BLaER1 (cell line): Measurements from ENCODE around the gene TGIF2.

ENCODE experiments used
- H3K27ac ChIP-seq: shearing (Covaris generic); formaldehyde crosslinking; 2 replicates; pipeline ENCODE4 v1.8.1; 2022
- H3K27me3 ChIP-seq: shearing (Covaris generic); formaldehyde crosslinking; 2 replicates; pipeline ENCODE4 v1.8.1; 2022
- H3K36me3 ChIP-seq: shearing (Covaris generic); formaldehyde crosslinking; 2 replicates; pipeline ENCODE4 v1.8.1; 2022
- H3K4me1 ChIP-seq: shearing (Covaris generic); formaldehyde crosslinking; 2 replicates; pipeline ENCODE4 v1.8.1; 2022
- H3K4me2 ChIP-seq: shearing (Covaris generic); formaldehyde crosslinking; 2 replicates; pipeline ENCODE4 v1.8.1; 2022
- H3K4me3 ChIP-seq: shearing (Covaris generic); formaldehyde crosslinking; 2 replicates; pipeline ENCODE4 v1.8.1; 2022
- H3K9ac ChIP-seq: shearing (Covaris generic); formaldehyde crosslinking; 2 replicates; pipeline ENCODE4 v1.8.1; 2022
- H3K9me3 ChIP-seq: shearing (Covaris generic); formaldehyde crosslinking; 2 replicates; pipeline ENCODE4 v1.8.1; 2022
- H4K20me1 ChIP-seq: shearing (Covaris generic); formaldehyde crosslinking; 2 replicates; pipeline ENCODE4 v1.8.1; 2022
- Cebpa-rat ChIP-seq: shearing (Covaris generic); IDR thresholded peaks from 2 replicates; pipeline ENCODE4 v1.8.1; 2022

TGIF2 gene

DNA sequence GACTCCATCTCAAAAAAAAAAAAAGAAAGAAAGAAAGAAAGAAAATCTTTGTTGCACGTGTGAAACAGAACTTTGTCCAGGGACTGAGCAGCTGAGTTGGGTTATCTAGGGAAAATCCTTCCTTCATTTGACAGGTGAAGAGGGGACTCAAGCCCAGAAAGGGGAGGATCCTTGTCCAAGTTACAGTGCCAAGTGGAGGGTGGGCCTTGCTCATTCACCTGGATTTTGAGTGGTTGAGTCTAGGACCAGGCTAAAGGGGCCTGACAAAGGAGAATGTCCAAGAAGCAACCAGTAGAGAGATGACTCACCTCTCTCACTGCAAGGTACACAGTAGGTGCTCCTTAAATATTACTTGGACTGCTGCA is 2.7 kb downstream of the TGIF2 start:
- Histone ChIP-seq H3K4me1 (peaks cover 37% of the 10 kb centered on the region), H3K36me3 (peaks cover 51% of the 10 kb centered on the region), H3K4me2 (peak overlapping the region; percentile 94), H3K9ac (peak overlapping the region; percentile 98; the same call in 1 of the 2 replicates), H3K4me3 (peak overlapping the region; percentile 93; the same call in 1 of the 2 replicates), H4K20me1 (peaks cover 65% of the 10 kb centered on the region), H3K27ac (no peak overlapping the region), H3K9me3 (no peaks in the 10 kb centered on the region), H3K27me3 (no peaks in the 10 kb centered on the region)
- no peak for TF ChIP-seq Cebpa-rat

DNA sequence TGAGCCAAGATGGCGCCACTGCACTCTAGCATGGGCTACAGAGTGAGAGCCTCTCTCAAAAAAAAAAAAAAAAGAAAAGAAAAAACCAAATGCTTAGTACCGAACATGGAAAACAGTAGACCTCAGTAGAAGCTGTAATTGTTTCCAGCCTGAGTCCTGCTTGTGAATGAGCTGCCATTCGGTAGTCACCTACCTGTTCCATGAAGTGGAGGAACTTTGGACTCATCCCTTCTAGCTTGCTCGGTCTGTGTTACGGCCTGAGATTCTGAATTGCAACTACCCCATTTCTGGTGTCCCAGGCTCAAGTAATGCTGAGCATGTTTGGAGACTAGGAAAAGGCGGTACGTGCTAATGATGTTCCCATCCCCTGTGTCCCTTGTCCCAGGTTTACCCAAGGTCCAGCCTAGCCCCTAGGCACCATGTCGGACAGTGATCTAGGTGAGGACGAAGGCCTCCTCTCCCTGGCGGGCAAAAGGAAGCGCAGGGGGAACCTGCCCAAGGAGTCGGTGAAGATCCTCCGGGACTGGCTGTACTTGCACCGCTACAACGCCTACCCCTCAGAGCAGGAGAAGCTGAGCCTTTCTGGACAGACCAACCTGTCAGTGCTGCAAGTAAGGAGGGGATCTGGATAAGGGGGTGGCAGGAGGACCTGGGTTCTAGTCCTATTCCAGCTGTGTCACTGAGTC is 5.1 kb downstream of the TGIF2 start:
- peaks cover 75% of the 10 kb centered on the region for H3K36me3 ChIP-seq
- TF ChIP-seq Cebpa-rat, result no peak
- peaks cover 30% of the 10 kb centered on the region for H3K4me1 ChIP-seq
- no peak overlapping the region for H3K27ac ChIP-seq
- no peak overlapping the region for H3K9ac ChIP-seq
- H3K9me3 ChIP-seq, result no peaks in the 10 kb centered on the region
- H4K20me1 ChIP-seq, result peaks cover 89% of the 10 kb centered on the region
- no peak overlapping the region for H3K4me2 ChIP-seq
- H3K27me3 ChIP-seq, result no peaks in the 10 kb centered on the region
- no peak overlapping the region for H3K4me3 ChIP-seq

DNA sequence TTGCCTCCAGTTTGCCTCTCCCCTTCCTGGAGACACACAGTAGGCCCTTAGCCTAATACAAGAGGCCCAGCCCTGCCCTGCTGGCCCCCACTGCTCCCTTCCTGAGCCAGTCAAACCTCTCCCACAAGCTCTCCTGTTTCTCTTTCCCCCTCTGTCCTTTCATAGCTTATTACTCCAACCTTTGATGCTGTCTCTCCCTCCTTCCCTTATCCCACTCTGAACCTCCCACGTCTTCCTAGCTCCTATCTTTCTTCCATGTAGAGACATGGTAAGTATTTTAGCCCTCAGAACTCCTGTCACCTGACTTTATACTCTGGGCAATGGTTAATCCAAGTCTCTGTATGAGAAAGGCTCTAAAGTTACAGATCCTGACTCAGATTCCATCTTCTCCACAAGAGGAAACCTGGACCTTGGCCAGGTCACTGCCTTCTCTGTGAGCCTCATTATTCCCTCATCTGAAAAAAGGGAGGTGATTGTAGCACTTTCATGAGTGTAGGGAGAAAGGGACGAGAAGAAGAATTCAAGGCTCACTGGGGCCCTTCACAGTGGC is 6.7 kb downstream of the TGIF2 start:
- H4K20me1 ChIP-seq, result peaks cover 100% of the 10 kb centered on the region
- H3K36me3 ChIP-seq, result peaks cover 91% of the 10 kb centered on the region
- H3K4me1 ChIP-seq, result peaks cover 45% of the 10 kb centered on the region
- H3K4me3 ChIP-seq, result no peak overlapping the region
- no peak overlapping the region for H3K4me2 ChIP-seq
- no peaks in the 10 kb centered on the region for H3K9me3 ChIP-seq
- no peak for TF ChIP-seq Cebpa-rat
- H3K9ac ChIP-seq, result 0 out of 2 replicates have a peak overlapping the region, but pooled peaks have one; percentile 30
- no peak overlapping the region for H3K27ac ChIP-seq
- no peaks in the 10 kb centered on the region for H3K27me3 ChIP-seq

DNA sequence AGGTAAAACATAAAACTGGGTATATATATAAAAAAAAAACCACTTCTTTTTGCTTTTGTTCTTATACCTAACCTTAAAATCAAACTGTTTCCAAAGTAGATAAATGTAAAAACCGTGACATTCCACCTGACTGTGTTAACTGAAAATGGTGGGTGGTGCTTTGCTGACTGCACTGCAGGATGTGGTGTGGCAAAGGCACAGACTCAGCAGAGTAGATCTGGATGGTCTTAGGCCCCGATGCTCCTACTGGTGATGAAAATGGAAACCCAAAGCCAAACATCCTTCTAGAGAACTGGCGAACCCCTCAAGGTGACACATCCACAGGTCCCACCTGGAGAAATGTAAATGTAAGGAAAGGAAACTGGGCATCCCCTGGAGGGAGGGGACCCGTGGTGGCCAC is 8.9 kb downstream of the TGIF2 start:
- no peak overlapping the region for H3K4me3 ChIP-seq
- no peaks in the 10 kb centered on the region for H3K9me3 ChIP-seq
- no peak overlapping the region for H3K4me2 ChIP-seq
- no peaks in the 10 kb centered on the region for H3K27me3 ChIP-seq
- H3K36me3 ChIP-seq, result peaks cover 100% of the 10 kb centered on the region
- peaks cover 51% of the 10 kb centered on the region for H3K4me1 ChIP-seq
- H3K27ac ChIP-seq, result no peak overlapping the region
- TF ChIP-seq Cebpa-rat, result no peak
- H3K9ac ChIP-seq, result no peak overlapping the region
- peaks cover 100% of the 10 kb centered on the region for H4K20me1 ChIP-seq

DNA sequence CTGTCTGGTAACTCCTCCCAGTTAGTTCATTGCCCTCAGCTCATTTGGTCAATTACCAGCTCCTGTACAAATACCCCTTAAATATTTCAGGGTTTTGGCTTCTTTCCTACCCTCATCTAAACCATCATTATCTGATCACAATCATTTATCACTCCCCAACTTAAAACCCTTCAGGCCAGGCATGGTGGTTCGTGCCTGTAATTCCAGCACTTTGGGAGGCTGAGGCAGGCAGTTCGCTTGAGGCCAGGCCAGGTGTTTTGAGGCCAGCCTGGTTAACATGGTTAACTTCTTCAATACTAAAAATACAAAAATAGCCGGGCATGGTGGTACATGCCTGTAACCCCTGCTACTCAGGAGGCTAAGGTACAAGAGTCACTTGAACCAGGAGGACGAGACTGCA is 9.4 kb downstream of the TGIF2 start:
- Histone ChIP-seq H3K27ac (no peak overlapping the region), H3K9me3 (no peaks in the 10 kb centered on the region), H3K4me1 (peaks cover 52% of the 10 kb centered on the region), H3K9ac (no peak overlapping the region; the same call in 1 of the 2 replicates), H3K27me3 (no peaks in the 10 kb centered on the region), H3K4me2 (no peak overlapping the region), H3K4me3 (no peak overlapping the region), H4K20me1 (peaks cover 100% of the 10 kb centered on the region), H3K36me3 (peaks cover 100% of the 10 kb centered on the region)
- TF ChIP-seq Cebpa-rat, result no peak

DNA sequence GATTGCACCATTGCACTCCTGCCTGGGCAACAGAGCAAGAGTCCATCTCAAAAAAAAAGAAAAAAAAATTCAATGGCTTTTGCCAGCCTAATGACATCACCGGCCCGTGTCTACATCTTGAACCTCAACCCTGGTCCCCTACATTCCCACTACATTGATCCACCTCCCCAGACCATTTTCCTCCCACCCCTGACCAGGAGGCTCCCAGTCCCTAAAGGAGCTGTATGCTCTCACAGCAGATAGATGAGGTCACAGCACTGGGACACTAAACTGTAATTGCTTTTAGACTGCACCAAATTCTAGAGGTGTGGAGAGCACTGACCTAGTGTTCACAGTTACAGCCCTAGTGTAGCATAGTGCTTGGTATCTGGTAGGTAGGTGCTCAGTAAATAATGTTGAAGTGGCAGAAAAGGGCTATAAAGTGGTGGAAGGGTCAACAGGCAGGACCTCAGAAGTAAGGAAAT is 10.7 kb downstream of the TGIF2 start:
- H3K27me3 ChIP-seq, result no peaks in the 10 kb centered on the region
- no peak overlapping the region for H3K27ac ChIP-seq
- no peak for TF ChIP-seq Cebpa-rat
- H3K4me2 ChIP-seq, result peak overlapping the region; percentile 20; the same call in 1 of the 2 replicates
- no peaks in the 10 kb centered on the region for H3K9me3 ChIP-seq
- H4K20me1 ChIP-seq, result peaks cover 100% of the 10 kb centered on the region
- peaks cover 52% of the 10 kb centered on the region for H3K4me1 ChIP-seq
- H3K36me3 ChIP-seq, result peaks cover 100% of the 10 kb centered on the region
- no peak overlapping the region for H3K4me3 ChIP-seq
- H3K9ac ChIP-seq, result no peak overlapping the region

DNA sequence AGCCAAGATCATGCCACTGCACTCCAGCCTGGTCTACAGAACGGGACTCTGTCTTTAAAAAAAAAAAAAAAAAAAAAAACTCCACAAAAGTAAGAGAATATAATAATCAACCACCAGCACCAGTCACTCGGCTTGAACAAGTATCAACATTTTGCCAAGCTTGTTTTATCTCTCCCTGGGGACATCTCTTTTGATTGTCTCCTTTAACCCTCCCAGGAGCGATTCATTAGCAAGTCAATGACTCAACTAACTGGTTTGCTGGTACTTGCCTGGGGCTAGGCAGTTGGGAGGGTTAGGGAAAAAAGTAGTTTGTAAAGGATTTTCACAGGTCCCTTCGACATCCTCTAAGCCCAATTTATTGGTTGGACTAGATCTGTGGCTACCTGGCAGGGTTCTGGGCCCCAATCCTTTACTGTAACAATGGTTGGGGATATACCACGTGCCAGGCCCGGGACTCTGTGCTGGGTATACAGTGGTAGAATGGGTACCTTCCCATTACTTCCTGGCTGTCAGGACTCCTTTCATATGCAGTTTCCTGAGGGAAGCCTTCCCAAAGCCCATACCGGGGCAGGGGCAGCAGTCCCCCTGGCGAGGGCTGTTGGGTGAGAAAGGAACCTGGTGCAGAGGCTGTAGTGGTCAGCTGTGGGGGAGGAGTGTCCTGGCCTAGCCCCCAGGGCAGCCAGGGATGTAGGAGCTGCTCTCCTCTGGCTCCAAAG is 12.2 kb downstream of the TGIF2 start:
- Histone ChIP-seq H3K4me3 (no peak overlapping the region), H3K27me3 (no peaks in the 10 kb centered on the region), H3K9me3 (no peaks in the 10 kb centered on the region), H3K36me3 (peaks cover 100% of the 10 kb centered on the region), H4K20me1 (peaks cover 100% of the 10 kb centered on the region), H3K4me2 (peak overlapping the region; percentile 37), H3K9ac (no peak overlapping the region), H3K27ac (peak overlapping the region; percentile 43; the same call in 1 of the 2 replicates), H3K4me1 (peaks cover 52% of the 10 kb centered on the region)
- no peak for TF ChIP-seq Cebpa-rat

DNA sequence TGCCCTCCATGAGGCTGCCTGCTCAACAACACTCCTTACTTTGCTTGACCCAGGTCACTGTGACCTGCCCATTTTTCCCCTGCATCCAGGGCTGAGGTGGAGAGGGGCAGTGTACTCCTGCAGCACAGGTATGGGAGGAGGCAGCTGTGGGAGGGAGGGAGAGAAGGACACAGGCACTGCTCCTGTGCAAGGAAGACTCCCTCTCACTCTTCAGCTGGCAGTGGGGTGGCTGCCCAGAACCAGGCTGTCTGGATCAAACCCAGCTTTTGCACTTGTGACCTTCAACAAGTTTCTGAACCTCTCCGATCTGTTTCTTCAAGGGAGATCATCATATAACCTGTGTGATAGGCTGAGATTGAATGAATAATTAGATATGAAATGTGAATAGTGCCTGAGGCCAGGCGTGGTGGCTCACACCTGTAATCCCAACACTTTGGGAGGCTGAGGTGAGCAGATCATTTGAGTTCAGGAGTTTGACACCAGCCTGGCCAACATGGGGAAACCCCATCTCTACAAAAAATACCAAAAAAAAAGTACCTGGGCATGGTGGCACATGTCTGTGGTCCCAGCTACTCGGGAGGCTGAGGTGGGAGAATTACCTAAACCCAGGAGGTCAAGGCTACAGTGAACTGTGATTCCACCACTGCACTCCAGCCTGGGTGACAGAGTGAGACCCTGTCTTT is 14.1 kb downstream of the TGIF2 start:
- Histone ChIP-seq H3K36me3 (peaks cover 100% of the 10 kb centered on the region), H3K9ac (no peak overlapping the region), H3K9me3 (no peaks in the 10 kb centered on the region), H3K27ac (no peak overlapping the region), H3K4me1 (peaks cover 49% of the 10 kb centered on the region), H3K4me2 (no peak overlapping the region), H4K20me1 (peaks cover 100% of the 10 kb centered on the region), H3K4me3 (no peak overlapping the region), H3K27me3 (no peaks in the 10 kb centered on the region)
- no peak for TF ChIP-seq Cebpa-rat

DNA sequence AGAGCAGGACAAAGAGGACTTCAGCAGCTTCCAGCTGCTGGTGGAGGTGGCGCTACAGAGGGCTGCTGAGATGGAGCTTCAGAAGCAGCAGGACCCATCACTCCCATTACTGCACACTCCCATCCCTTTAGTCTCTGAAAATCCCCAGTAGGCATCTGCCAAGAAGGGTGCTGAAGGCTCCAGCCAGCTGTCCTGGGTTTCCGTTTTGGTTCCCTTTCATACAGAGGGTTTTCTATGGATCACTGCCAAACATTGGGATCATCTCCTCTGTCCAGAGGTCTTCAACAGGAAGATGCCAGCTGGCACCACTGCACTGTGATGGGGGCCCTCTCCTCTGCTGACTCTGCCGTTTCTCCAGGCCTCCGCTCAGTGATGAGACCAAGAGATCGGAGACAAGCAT is 17.9 kb downstream of the TGIF2 start:
- no peak overlapping the region for H3K4me3 ChIP-seq
- no peaks in the 10 kb centered on the region for H3K27me3 ChIP-seq
- peaks cover 91% of the 10 kb centered on the region for H3K36me3 ChIP-seq
- H3K9ac ChIP-seq, result no peak overlapping the region
- H3K27ac ChIP-seq, result 0 out of 2 replicates have a peak overlapping the region, but pooled peaks have one; percentile 22
- peaks cover 93% of the 10 kb centered on the region for H4K20me1 ChIP-seq
- no peaks in the 10 kb centered on the region for H3K9me3 ChIP-seq
- TF ChIP-seq Cebpa-rat, result no peak
- peaks cover 43% of the 10 kb centered on the region for H3K4me1 ChIP-seq
- H3K4me2 ChIP-seq, result no peak overlapping the region
